ENCODE results near the gene RUBCN.
"Not testable (repeated sequence)": the region's sequence is repeated elsewhere in the genome, so short reads cannot be mapped to it uniquely, and the experiment has no call there.

RUBCN gene

GRCh38 chr3:197731483-197731882 lies 5.2 kb downstream of the RUBCN start:
- not testable (repeated sequence) for H3K36me3 ChIP-seq (ENCODE audit: control insufficient read depth, insufficient read depth, low read length, severe bottlenecking); H3K27me3 ChIP-seq (replicated peaks; ENCODE audit: control insufficient read depth, insufficient read depth, low read length); H3K4me3 ChIP-seq (ENCODE audit: low read length); H3K9ac ChIP-seq (ENCODE audit: low read length); DNase-seq (ENCODE audit: low read depth); H3K4me1 ChIP-seq (ENCODE audit: control insufficient read depth, insufficient read depth, low read length); H3K9me3 ChIP-seq (ENCODE audit: control insufficient read depth, low read length)

DNA sequence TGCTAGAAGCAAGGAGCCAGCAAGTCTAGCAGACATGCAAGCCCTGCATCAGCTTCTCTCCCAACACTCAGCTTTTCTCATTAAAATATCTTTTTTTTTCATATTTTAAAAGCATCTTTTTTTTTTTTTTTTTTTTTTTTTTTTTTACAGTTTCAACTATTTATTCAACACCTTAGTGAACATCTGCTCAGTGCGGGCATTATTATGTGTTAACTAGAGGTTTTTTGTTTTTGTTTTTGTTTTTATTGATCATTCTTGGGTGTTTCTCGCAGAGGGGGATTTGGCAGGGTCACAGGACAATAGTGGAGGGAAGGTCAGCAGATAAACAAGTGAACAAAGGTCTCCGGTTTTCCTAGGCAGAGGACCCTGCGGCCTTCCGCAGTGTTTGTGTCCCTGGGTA lies 5.9 kb downstream of the RUBCN start:
- not testable (repeated sequence) for H3K27me3 ChIP-seq (replicated peaks; ENCODE audit: control insufficient read depth, insufficient read depth, low read length); H3K36me3 ChIP-seq (ENCODE audit: control insufficient read depth, insufficient read depth, low read length, severe bottlenecking); H3K9ac ChIP-seq (ENCODE audit: low read length); H3K4me3 ChIP-seq (ENCODE audit: low read length); H3K9me3 ChIP-seq (ENCODE audit: control insufficient read depth, low read length); H3K4me1 ChIP-seq (ENCODE audit: control insufficient read depth, insufficient read depth, low read length); DNase-seq (ENCODE audit: low read depth)

DNA sequence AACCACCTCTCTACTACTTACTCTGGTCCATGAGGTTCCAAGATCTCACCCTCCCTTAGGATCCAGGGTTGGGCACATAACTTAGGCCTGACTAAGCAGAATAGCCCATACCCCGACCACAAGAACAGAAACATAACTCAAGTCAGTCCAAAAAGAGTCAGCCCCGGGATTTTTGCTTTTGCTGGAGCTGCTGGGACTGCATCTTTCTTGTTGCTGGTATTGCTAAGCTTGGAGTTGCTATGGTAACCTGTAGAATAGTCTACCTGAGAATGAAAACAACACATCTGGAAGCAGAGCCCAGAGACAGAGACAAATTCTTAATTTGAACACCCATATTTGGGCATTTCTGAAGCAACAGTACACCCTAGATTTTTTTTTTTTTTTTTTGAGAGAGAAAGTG lies 6.5 kb downstream of the RUBCN start:
- H3K36me3 ChIP-seq (ENCODE audit: control insufficient read depth, insufficient read depth, low read length, severe bottlenecking) = no peaks in the 10 kb centered on the region
- no peaks in the 10 kb centered on the region for H3K9me3 ChIP-seq (ENCODE audit: control insufficient read depth, low read length)
- H3K4me1 ChIP-seq (ENCODE audit: control insufficient read depth, insufficient read depth, low read length) = peaks cover 4% of the 10 kb centered on the region
- H3K9ac ChIP-seq (ENCODE audit: low read length) = no peak overlapping the region
- peak; percentile 69 for DNase-seq (ENCODE audit: low read depth)
- no peaks in the 10 kb centered on the region for H3K27me3 ChIP-seq (replicated peaks; ENCODE audit: control insufficient read depth, insufficient read depth, low read length)
- H3K4me3 ChIP-seq (ENCODE audit: low read length) = no peak overlapping the region

- Histone ChIP-seq H3K9ac (ENCODE audit: low read length) (no peak overlapping the region), H3K36me3 (ENCODE audit: control insufficient read depth, insufficient read depth, low read length, severe bottlenecking) (no peaks in the 10 kb centered on the region), H3K4me3 (ENCODE audit: low read length) (no peak overlapping the region), H3K4me1 (ENCODE audit: control insufficient read depth, insufficient read depth, low read length) (peaks cover 4% of the 10 kb centered on the region), H3K27me3 (replicated peaks; ENCODE audit: control insufficient read depth, insufficient read depth, low read length) (no peaks in the 10 kb centered on the region), H3K9me3 (ENCODE audit: control insufficient read depth, low read length) (no peaks in the 10 kb centered on the region)
- DNase-seq (ENCODE audit: low read depth) = no peak
Measured at GRCh38 chr3:197728487-197728886, 8.2 kb downstream of the RUBCN start.

DNA sequence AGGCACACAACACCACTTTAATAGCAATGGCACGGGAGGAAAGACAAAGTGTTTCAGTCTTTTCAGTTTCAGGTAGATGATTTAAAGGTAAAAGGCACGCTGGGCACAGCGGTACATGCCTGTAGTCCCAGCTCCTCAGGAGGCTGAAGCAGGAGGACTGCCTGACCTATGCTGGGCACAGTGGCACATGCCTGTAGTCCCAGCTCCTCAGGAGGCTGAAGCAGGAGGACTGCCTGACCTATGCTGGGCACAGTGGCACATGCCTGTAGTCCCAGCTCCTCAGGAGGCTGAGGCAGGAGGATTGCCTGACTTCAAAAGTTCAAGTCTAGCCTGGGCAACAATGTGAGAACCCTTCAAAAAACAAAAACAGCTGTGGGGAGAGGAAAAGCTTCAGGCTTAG lies 8.8 kb downstream of the RUBCN start:
- H3K36me3 ChIP-seq (ENCODE audit: control insufficient read depth, insufficient read depth, low read length, severe bottlenecking); H3K9me3 ChIP-seq (ENCODE audit: control insufficient read depth, low read length); DNase-seq (ENCODE audit: low read depth): not testable (repeated sequence)

DNA sequence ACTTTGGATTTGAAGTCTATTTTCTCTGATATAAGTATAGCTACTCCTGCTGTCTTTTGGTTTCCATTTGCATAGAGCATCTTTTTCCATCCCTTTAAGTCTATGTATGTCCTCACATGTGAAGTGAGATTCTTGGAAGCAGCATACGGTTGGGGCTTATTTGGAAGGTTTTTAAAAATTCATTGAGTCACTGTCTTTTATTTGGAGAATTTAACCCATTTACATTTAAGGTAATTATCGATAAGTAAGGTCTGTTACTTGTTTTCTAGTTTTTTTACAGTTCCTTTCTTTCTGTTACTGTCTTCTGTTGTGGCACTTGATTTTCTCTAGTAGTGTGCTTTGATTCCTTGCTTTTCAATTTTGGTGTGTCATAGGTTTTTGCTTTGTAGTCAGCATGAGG lies 14.0 kb downstream of the RUBCN start:
- DNase-seq (ENCODE audit: low read depth) = no peak
- no peak overlapping the region for H3K9ac ChIP-seq (ENCODE audit: low read length)
- no peaks in the 10 kb centered on the region for H3K36me3 ChIP-seq (ENCODE audit: control insufficient read depth, insufficient read depth, low read length, severe bottlenecking)
- no peak overlapping the region for H3K4me3 ChIP-seq (ENCODE audit: low read length)
- no peaks in the 10 kb centered on the region for H3K27me3 ChIP-seq (replicated peaks; ENCODE audit: control insufficient read depth, insufficient read depth, low read length)
- peaks cover 6% of the 10 kb centered on the region for H3K9me3 ChIP-seq (ENCODE audit: control insufficient read depth, low read length)
- peaks cover 6% of the 10 kb centered on the region for H3K4me1 ChIP-seq (ENCODE audit: control insufficient read depth, insufficient read depth, low read length)

More for the DNA sequence above, 8.8 kb downstream of the RUBCN start:
- not testable (repeated sequence) for H3K27me3 ChIP-seq (replicated peaks; ENCODE audit: control insufficient read depth, insufficient read depth, low read length); H3K4me3 ChIP-seq (ENCODE audit: low read length); H3K9ac ChIP-seq (ENCODE audit: low read length); H3K4me1 ChIP-seq (ENCODE audit: control insufficient read depth, insufficient read depth, low read length)

GRCh38 chr3:197720694-197721093 lies 16.0 kb downstream of the RUBCN start:
- Histone ChIP-seq H3K9me3 (ENCODE audit: control insufficient read depth, low read length) (peaks cover 6% of the 10 kb centered on the region), H3K4me1 (ENCODE audit: control insufficient read depth, insufficient read depth, low read length) (peaks cover 6% of the 10 kb centered on the region), H3K27me3 (replicated peaks; ENCODE audit: control insufficient read depth, insufficient read depth, low read length) (no peaks in the 10 kb centered on the region), H3K4me3 (ENCODE audit: low read length) (no peak overlapping the region), H3K9ac (ENCODE audit: low read length) (no peak overlapping the region), H3K36me3 (ENCODE audit: control insufficient read depth, insufficient read depth, low read length, severe bottlenecking) (no peaks in the 10 kb centered on the region)
- no peak for DNase-seq (ENCODE audit: low read depth)

- H3K9ac ChIP-seq (ENCODE audit: low read length) = no peak overlapping the region
- H3K36me3 ChIP-seq (ENCODE audit: control insufficient read depth, insufficient read depth, low read length, severe bottlenecking) = no peaks in the 10 kb centered on the region
- no peak overlapping the region for H3K4me3 ChIP-seq (ENCODE audit: low read length)
- H3K27me3 ChIP-seq (replicated peaks; ENCODE audit: control insufficient read depth, insufficient read depth, low read length) = no peaks in the 10 kb centered on the region
- H3K4me1 ChIP-seq (ENCODE audit: control insufficient read depth, insufficient read depth, low read length) = peaks cover 6% of the 10 kb centered on the region
- peak; percentile 58 for DNase-seq (ENCODE audit: low read depth)
- H3K9me3 ChIP-seq (ENCODE audit: control insufficient read depth, low read length) = peaks cover 6% of the 10 kb centered on the region
Measured at GRCh38 chr3:197718891-197719290, 17.8 kb downstream of the RUBCN start.

GRCh38 chr3:197714251-197714650 lies 22.5 kb downstream of the RUBCN start:
- peaks cover 21% of the 10 kb centered on the region for H3K4me1 ChIP-seq (ENCODE audit: control insufficient read depth, insufficient read depth, low read length)

DNA sequence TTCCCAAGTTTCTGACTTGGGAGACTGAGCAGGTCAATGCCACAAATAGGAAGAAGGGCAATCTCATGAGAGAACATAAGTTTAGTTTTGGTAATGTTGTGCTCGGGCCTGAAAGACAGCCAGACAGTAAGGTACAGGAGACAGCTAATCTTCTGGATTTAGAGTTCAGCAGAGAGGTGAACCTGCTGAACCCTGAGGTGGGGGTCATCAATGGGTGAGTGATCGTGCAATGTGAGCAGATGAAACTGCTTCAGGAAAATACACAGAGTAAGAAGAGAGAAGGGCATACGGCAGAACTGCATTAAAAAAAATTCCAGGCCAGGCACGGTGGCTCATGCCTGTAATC lies 23.3 kb downstream of the RUBCN start:
- DNase-seq (ENCODE audit: low read depth) = no peak
- H3K27me3 ChIP-seq (replicated peaks; ENCODE audit: control insufficient read depth, insufficient read depth, low read length) = no peaks in the 10 kb centered on the region

More at GRCh38 chr3:197714251-197714650, 22.5 kb downstream of the RUBCN start:
- Histone ChIP-seq H3K4me3 (ENCODE audit: low read length) (no peak overlapping the region), H3K9ac (ENCODE audit: low read length) (no peak overlapping the region), H3K36me3 (ENCODE audit: control insufficient read depth, insufficient read depth, low read length, severe bottlenecking) (no peaks in the 10 kb centered on the region), H3K9me3 (ENCODE audit: control insufficient read depth, low read length) (no peaks in the 10 kb centered on the region), H3K27me3 (replicated peaks; ENCODE audit: control insufficient read depth, insufficient read depth, low read length) (no peaks in the 10 kb centered on the region)
- DNase-seq (ENCODE audit: low read depth) = no peak

DNA sequence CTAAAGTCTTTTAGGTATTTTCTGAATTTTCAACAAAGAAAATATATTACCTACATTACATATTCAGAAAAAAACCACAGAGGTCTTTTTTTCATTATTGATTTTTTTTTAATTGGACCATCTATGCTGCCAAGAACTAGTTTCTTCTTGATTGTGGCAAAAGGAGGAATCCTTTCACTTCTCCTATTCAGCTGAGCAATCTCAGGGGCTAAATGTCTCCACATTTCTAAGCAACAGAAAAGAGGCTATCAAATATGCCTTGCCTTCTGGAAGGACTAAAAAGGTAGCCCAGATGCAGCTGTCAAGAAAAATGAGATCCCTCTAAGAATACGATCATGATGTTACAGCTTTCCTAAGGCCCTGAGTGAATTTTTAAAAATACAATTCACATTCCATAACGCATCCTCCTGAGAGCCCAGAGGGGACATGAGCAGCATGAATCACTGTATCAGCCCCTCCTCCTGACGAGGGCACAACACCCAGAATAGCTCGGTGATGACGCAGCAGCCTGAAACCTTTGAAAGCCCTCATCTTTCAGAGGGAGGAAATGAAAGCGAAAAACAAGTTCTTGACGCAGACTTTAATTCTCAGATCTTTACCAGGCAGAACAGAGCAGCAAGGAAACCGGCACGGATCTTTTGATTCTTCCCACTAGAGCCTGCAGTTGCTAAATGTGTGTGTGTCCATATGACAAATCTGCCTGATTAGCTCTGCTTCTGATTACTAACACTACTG lies 24.6 kb downstream of the RUBCN start:
- H3K4me1 ChIP-seq (ENCODE audit: control insufficient read depth, insufficient read depth, low read length) = peaks cover 15% of the 10 kb centered on the region
- peak overlapping the region; percentile 77 for H3K4me3 ChIP-seq (ENCODE audit: low read length)
- peak; percentile 98 for DNase-seq (ENCODE audit: low read depth)
- H3K36me3 ChIP-seq (ENCODE audit: control insufficient read depth, insufficient read depth, low read length, severe bottlenecking) = no peaks in the 10 kb centered on the region
- H3K27me3 ChIP-seq (replicated peaks; ENCODE audit: control insufficient read depth, insufficient read depth, low read length) = no peaks in the 10 kb centered on the region
- peak overlapping the region; percentile 84 for H3K9ac ChIP-seq (ENCODE audit: low read length)
- H3K9me3 ChIP-seq (ENCODE audit: control insufficient read depth, low read length) = no peaks in the 10 kb centered on the region

More for the DNA sequence above, 23.3 kb downstream of the RUBCN start:
- Histone ChIP-seq H3K9ac (ENCODE audit: low read length) (peak overlapping the region; percentile 84), H3K4me3 (ENCODE audit: low read length) (peak overlapping the region; percentile 77), H3K36me3 (ENCODE audit: control insufficient read depth, insufficient read depth, low read length, severe bottlenecking) (no peaks in the 10 kb centered on the region), H3K9me3 (ENCODE audit: control insufficient read depth, low read length) (no peaks in the 10 kb centered on the region), H3K4me1 (ENCODE audit: control insufficient read depth, insufficient read depth, low read length) (peaks cover 16% of the 10 kb centered on the region)

DNA sequence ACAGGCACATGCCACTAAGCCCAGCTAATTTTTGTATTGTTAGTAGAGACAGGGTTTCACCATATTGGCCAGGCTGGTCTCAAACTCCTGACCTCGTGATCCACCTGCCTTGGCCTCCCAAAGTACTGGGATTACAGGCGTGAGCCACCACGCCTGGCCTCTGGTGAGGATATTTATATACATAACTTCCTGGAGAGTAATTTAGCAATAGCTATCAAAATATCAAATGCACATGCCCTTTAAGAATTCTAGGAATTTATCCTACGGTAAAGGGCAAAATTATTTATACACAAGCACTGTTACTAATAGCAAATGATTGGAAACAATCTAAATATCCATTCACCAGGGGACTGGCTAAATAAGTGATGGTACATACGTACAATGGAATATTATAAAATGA lies 25.7 kb downstream of the RUBCN start:
- not testable (repeated sequence) for H3K9ac ChIP-seq (ENCODE audit: low read length); H3K36me3 ChIP-seq (ENCODE audit: control insufficient read depth, insufficient read depth, low read length, severe bottlenecking); H3K27me3 ChIP-seq (replicated peaks; ENCODE audit: control insufficient read depth, insufficient read depth, low read length); H3K9me3 ChIP-seq (ENCODE audit: control insufficient read depth, low read length); H3K4me3 ChIP-seq (ENCODE audit: low read length); DNase-seq (ENCODE audit: low read depth)
- peaks cover 15% of the 10 kb centered on the region for H3K4me1 ChIP-seq (ENCODE audit: control insufficient read depth, insufficient read depth, low read length)
